HEK293 (cell line): Measurements from ENCODE around the gene DNAAF8.

Source experiments
- CTCF ChIA-PET: fragments of 350-600 bp; formaldehyde crosslinking; extraction: SDS; loops from one replicate; lab custom pipeline; 2021; ENCODE audit warnings: antibody characterized with exemption; lab: Yijun Ruan, JAX
- POLR2A ChIA-PET: fragments of 300-600 bp; formaldehyde crosslinking; extraction: SDS; loops from one replicate; lab custom pipeline; 2020; ENCODE audit warnings: antibody characterized with exemption, inconsistent platforms; lab: Yijun Ruan, JAX
- H3K27ac ChIP-seq: fragments of 200-500 bp; sonication (Bioruptor generic); 2 replicates; pipeline ENCODE4 v1.5.1; 2014; ENCODE audit warnings: low read depth, low read length, control low read depth, inconsistent platforms; ENCODE audit errors: extremely low read depth
- H3K36me3 ChIP-seq, 2 experiments: fragments of 200-500 bp in 1 of 2; sonication (Bioruptor generic) in 1 of 2; 1 replicate in 1 of 2; 2 replicates in 1 of 2; pipeline ENCODE4 v1.5.1; 2014 to 2017; ENCODE audit warnings: inconsistent platforms in 2 of 2, low read length in 2 of 2; ENCODE audit not compliant: control insufficient read depth in 2 of 2, insufficient read depth in 1 of 2
- H3K4me1 ChIP-seq: fragments of 200-500 bp; sonication (Bioruptor generic); 2 replicates; pipeline ENCODE4 v1.5.1; 2014; ENCODE audit warnings: mild to moderate bottlenecking, low read length, inconsistent platforms; ENCODE audit not compliant: control insufficient read depth, insufficient read depth
- H3K4me3 ChIP-seq: 2 replicates; pipeline ENCODE4 v1.5.1; 2011; ENCODE audit warnings: low read depth, mild to moderate bottlenecking, control low read depth, low read length, moderate library complexity
- H3K9me3 ChIP-seq: fragments of 200-500 bp; sonication (Bioruptor generic); 2 replicates; pipeline ENCODE4 v1.5.1; 2014; ENCODE audit warnings: low read depth, low read length, inconsistent platforms; ENCODE audit not compliant: control insufficient read depth, insufficient read depth
- GLIS2 ChIP-seq: fragments of 450-650 bp; formaldehyde crosslinking; IDR thresholded peaks from 2 replicates; pipeline ENCODE4 v1.5.1; 2016; ENCODE audit warnings: missing biosample characterization, missing genetic modification characterization
- KLF1 ChIP-seq: fragments of 450-650 bp; formaldehyde crosslinking; IDR thresholded peaks from 2 replicates; pipeline ENCODE4 v1.5.1; 2016; ENCODE audit warnings: missing biosample characterization, missing genetic modification characterization
- ZFP3 ChIP-seq: fragments of 450-650 bp; formaldehyde crosslinking; IDR thresholded peaks from 2 replicates; pipeline ENCODE4 v1.5.1; 2016; ENCODE audit warnings: low read depth, missing biosample characterization, missing genetic modification characterization
- ZNF157 ChIP-seq: fragments of 450-650 bp; formaldehyde crosslinking; IDR thresholded peaks from 2 replicates; pipeline ENCODE4 v1.5.1; 2016; ENCODE audit warnings: missing biosample characterization, missing genetic modification characterization
- ZNF202 ChIP-seq: fragments of 450-650 bp; formaldehyde crosslinking; IDR thresholded peaks from 2 replicates; pipeline ENCODE4 v1.5.1; 2016; ENCODE audit warnings: missing biosample characterization, missing genetic modification characterization, borderline replicate concordance
- ZNF221 ChIP-seq: fragments of 450-650 bp; formaldehyde crosslinking; IDR thresholded peaks from 2 replicates; pipeline ENCODE4 v1.5.1; 2017; ENCODE audit warnings: missing biosample characterization, missing genetic modification characterization, borderline replicate concordance
- ZNF223 ChIP-seq: fragments of 450-650 bp; formaldehyde crosslinking; IDR thresholded peaks from 2 replicates; pipeline ENCODE4 v1.5.1; 2016; ENCODE audit warnings: missing biosample characterization, missing genetic modification characterization
- ZNF311 ChIP-seq: fragments of 450-650 bp; formaldehyde crosslinking; IDR thresholded peaks from 2 replicates; pipeline ENCODE4 v1.5.1; 2017; ENCODE audit warnings: missing biosample characterization, missing genetic modification characterization, borderline replicate concordance
- ZNF394 ChIP-seq: fragments of 450-650 bp; formaldehyde crosslinking; IDR thresholded peaks from 2 replicates; pipeline ENCODE4 v1.5.1; 2016; ENCODE audit warnings: missing biosample characterization, missing genetic modification characterization, mild to moderate bottlenecking, moderate library complexity, borderline replicate concordance
- ZNF423 ChIP-seq: fragments of 450-650 bp; formaldehyde crosslinking; IDR thresholded peaks from 2 replicates; pipeline ENCODE4 v1.5.1; 2016; ENCODE audit warnings: missing biosample characterization, missing genetic modification characterization
- ZNF510 ChIP-seq: fragments of 450-650 bp; formaldehyde crosslinking; IDR thresholded peaks from 2 replicates; pipeline ENCODE4 v1.5.1; 2018; ENCODE audit warnings: mild to moderate bottlenecking, missing genetic modification characterization, missing biosample characterization; ENCODE audit not compliant: insufficient replicate concordance
- ZNF529 ChIP-seq: fragments of 450-650 bp; formaldehyde crosslinking; IDR thresholded peaks from 2 replicates; pipeline ENCODE4 v1.5.1; 2017; ENCODE audit warnings: missing genetic modification characterization, missing biosample characterization; ENCODE audit not compliant: insufficient replicate concordance
- ZNF548 ChIP-seq: fragments of 450-650 bp; formaldehyde crosslinking; IDR thresholded peaks from 2 replicates; pipeline ENCODE4 v1.5.1; 2016; ENCODE audit warnings: missing biosample characterization, missing genetic modification characterization
- ZNF76 ChIP-seq: fragments of 450-650 bp; formaldehyde crosslinking; IDR thresholded peaks from 2 replicates; pipeline ENCODE4; 2016; ENCODE audit warnings: low read depth, missing biosample characterization, missing genetic modification characterization, borderline replicate concordance
- ZNF830 ChIP-seq: fragments of 450-650 bp; IDR thresholded peaks from 2 replicates; pipeline ENCODE4 v1.5.0; 2018; ENCODE audit warnings: missing biosample characterization, missing genetic modification characterization, low read depth, mild to moderate bottlenecking, moderate library complexity
- TF ChIP-seq, protein P1 (sequence below): fragments of 450-650 bp; formaldehyde crosslinking; IDR thresholded peaks from 2 replicates; pipeline ENCODE4; 2016; ENCODE audit warnings: missing biosample characterization, missing genetic modification characterization
- TF ChIP-seq, protein P2 (sequence below): fragments of 450-650 bp; formaldehyde crosslinking; IDR thresholded peaks from 2 replicates; pipeline ENCODE4 v1.5.1; 2016; ENCODE audit warnings: missing biosample characterization, missing genetic modification characterization
- TF ChIP-seq, protein P3 (sequence below): fragments of 450-650 bp; formaldehyde crosslinking; IDR thresholded peaks from 2 replicates; pipeline ENCODE4 v1.5.1; 2016; ENCODE audit warnings: missing biosample characterization, missing genetic modification characterization

Gene DNAAF8

DNA sequence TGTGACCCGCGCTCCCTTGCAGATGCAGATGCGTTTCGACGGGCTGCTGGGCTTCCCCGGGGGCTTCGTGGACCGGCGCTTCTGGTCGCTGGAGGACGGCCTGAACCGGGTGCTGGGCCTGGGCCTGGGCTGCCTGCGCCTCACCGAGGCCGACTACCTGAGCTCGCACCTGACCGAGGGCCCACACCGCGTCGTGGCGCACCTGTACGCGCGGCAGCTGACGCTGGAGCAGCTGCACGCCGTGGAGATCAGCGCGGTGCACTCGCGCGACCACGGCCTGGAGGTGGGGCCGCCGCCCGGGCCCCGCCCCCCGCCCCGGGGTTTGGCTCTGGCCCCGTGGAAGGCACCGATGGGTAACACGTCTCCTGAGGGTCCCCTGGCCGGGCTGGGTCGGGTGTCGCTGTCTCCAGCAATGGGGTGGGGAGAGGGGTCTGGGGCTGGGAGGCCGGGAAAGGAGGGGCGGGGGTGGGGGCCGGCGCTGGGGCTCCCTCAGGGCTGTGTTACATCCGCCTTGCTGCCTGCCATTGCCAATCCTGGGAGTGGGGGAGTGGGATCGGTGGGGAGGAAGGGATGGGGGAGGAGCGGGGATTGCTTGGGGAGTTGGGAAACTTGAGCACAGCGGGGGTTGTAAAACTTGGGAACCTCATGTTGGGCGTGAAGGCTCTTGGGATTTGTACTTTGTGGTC is 40.2 kb upstream of the DNAAF8 start (continued):
- TF ChIP-seq, protein P1, sequence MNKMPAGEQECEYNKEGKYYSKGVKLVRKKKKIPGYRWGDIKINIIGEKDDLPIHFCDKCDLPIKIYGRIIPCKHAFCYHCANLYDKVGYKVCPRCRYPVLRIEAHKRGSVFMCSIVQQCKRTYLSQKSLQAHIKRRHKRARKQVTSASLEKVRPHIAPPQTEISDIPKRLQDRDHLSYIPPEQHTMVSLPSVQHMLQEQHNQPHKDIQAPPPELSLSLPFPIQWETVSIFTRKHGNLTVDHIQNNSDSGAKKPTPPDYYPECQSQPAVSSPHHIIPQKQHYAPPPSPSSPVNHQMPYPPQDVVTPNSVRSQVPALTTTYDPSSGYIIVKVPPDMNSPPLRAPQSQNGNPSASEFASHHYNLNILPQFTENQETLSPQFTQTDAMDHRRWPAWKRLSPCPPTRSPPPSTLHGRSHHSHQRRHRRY (tag by site-specific recombination): no peak
- TF ChIP-seq, protein P2, sequence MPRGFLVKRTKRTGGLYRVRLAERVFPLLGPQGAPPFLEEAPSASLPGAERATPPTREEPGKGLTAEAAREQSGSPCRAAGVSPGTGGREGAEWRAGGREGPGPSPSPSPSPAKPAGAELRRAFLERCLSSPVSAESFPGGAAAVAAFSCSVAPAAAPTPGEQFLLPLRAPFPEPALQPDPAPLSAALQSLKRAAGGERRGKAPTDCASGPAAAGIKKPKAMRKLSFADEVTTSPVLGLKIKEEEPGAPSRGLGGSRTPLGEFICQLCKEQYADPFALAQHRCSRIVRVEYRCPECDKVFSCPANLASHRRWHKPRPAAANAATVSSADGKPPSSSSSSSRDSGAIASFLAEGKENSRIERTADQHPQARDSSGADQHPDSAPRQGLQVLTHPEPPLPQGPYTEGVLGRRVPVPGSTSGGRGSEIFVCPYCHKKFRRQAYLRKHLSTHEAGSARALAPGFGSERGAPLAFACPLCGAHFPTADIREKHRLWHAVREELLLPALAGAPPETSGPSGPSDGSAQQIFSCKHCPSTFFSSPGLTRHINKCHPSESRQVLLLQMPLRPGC (tag by site-specific recombination): no peak
- TF ChIP-seq GLIS2: peak; percentile 12; the same call in 1 of the 2 replicates
- TF ChIP-seq ZNF157 (tag by site-specific recombination): no peak
- TF ChIP-seq ZNF423: no peak
- no peak for TF ChIP-seq ZNF221
- TF ChIP-seq, protein P3, sequence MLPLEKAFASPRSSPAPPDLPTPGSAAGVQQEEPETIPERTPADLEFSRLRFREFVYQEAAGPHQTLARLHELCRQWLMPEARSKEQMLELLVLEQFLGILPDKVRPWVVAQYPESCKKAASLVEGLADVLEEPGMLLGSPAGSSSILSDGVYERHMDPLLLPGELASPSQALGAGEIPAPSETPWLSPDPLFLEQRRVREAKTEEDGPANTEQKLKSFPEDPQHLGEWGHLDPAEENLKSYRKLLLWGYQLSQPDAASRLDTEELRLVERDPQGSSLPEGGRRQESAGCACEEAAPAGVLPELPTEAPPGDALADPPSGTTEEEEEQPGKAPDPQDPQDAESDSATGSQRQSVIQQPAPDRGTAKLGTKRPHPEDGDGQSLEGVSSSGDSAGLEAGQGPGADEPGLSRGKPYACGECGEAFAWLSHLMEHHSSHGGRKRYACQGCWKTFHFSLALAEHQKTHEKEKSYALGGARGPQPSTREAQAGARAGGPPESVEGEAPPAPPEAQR: no peak
- peak; percentile 50 for TF ChIP-seq ZNF76
- no peak for TF ChIP-seq ZNF202
- TF ChIP-seq ZNF510: no peak

DNA sequence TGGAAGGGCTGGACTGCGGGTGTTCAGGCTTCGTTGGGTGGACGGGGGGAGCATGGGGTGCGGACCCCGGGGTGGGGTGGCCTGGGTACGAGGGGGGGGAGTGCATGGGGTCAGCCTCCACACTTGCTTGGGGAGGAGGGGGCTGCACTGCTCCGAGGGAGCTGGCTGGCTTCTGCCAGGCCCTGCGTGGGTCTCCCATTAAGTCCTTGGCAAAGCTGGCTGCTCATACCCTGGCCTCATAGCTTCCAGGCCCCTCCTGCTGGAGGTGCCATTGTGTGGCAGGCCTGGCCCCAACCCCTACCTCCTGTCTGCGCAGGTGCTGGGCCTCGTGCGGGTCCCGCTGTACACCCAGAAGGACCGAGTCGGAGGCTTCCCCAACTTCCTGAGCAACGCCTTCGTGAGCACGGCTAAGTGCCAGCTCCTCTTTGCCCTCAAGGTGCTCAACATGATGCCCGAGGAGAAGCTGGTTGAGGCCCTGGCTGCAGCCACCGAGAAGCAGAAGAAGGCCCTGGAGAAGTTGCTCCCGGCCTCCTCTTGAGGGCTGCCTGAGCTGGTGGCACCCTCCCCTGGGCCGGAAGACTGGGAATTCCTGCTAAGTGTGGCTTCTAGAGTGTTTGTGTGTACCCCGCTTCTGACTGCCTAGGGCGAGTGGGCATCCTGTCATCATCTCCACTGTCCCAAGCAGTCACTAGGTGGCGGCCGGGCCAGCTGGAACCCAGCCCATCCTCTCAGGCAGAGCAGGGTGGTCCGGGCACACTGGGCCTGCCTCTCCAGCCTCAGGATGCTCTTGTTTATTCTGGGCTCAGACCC is 39.5 kb upstream of the DNAAF8 start:
- no peak for TF ChIP-seq ZNF548 (tag by site-specific recombination)
- TF ChIP-seq ZNF529: no peak
- no peak for TF ChIP-seq ZNF830 (tag by site-specific recombination)
- peak; percentile 49; the same call in 1 of the 2 replicates for TF ChIP-seq ZNF394 (tag by site-specific recombination)
- no peak for TF ChIP-seq ZFP3 (tag by site-specific recombination)
- TF ChIP-seq ZNF223 (tag by site-specific recombination): peak; percentile 83
- no peak for TF ChIP-seq KLF1 (tag by site-specific recombination)
- TF ChIP-seq ZNF311 (tag by site-specific recombination): no peak
- CTCF ChIA-PET: no interaction called here
- H3K4me1 ChIP-seq: peaks cover 4% of the 10 kb centered on the region; the same call in 1 of the 2 replicates
- POLR2A ChIA-PET: interaction anchor here (0.8 to 1.5 kb wide), 5 partner anchors 9 to 140 kb away, joined by 3 to 8 read pairs (median 4); partner anchors contain the start of genes ANKS3 and DNAAF8
- H3K36me3 ChIP-seq: peaks cover 0 to 57% of the 10 kb centered on the region in 2 experiments; a peak in 1 of 3 replicates
- peak overlapping the region; percentile 89 for H3K4me3 ChIP-seq
- peak overlapping the region; percentile 53; the same call in 1 of the 2 replicates for H3K27ac ChIP-seq
- H3K9me3 ChIP-seq: no peaks in the 10 kb centered on the region
